C1 segment of cervical spinal cord (tissue), 14 donors: Measurements from ENCODE around the gene RSBN1L.

Experiments used
- DNase-seq, 14 donors: peaks; one replicate each; lab custom pipeline; 2025; lab: John Stamatoyannopoulos, UW

The RSBN1L gene

DNA sequence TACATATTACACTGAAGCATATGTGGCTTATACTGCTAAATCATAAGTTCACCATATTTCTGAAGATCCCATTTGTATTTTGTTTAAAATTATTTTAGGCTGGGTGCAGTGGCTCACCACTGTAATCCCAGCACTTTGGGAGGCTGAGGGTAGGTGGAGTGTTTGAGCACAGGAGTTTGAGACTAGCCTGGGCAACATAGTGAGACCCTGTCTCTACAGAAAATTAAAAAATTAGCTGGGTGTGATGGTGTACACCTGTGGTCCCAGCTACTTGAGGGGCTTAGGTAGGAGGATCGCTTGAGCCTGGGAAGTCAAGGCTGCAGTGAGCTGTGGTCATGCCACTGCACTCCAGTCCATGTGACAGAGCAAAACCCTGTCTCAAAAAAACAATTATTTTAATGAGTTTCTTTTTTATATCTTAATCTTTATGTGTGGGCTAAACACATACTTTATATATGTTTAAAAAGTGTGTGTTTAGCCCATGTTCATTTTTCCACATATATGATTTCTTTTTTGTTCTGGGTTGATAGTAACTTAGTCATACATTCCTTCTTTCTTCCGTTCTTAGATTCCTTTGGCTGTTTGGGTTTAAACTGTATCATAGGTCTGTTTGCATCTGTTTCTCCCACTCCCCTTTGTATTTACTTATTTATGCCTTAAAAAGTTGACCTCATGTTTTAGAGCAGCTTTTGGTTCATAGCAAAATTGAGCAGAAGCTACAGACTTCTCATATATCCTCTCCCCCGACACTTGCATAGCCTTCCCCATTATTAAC is 33.5 kb downstream of the RSBN1L start:
- peak in 1 of 14 donors; percentile 13 for DNase-seq

DNA sequence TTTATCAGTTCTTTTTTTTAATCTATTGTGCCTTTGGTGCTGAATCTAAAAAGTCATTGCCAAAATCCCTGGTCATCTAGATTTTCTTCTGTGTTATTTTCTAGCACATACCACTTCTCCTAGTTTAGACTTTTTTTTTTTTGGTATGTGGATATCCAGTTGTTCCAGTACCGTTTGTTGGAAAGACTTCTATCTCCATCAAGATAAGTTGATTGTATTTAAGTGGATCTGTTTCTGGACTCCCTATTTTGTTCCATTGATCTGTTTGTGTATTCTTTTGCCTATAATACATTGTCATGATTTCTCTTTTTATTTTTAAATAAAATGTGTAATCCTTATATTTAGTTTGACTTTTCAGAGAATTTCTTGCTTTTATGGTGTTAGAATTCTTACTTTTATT is 35.5 kb downstream of the RSBN1L start:
- no peak for DNase-seq

DNA sequence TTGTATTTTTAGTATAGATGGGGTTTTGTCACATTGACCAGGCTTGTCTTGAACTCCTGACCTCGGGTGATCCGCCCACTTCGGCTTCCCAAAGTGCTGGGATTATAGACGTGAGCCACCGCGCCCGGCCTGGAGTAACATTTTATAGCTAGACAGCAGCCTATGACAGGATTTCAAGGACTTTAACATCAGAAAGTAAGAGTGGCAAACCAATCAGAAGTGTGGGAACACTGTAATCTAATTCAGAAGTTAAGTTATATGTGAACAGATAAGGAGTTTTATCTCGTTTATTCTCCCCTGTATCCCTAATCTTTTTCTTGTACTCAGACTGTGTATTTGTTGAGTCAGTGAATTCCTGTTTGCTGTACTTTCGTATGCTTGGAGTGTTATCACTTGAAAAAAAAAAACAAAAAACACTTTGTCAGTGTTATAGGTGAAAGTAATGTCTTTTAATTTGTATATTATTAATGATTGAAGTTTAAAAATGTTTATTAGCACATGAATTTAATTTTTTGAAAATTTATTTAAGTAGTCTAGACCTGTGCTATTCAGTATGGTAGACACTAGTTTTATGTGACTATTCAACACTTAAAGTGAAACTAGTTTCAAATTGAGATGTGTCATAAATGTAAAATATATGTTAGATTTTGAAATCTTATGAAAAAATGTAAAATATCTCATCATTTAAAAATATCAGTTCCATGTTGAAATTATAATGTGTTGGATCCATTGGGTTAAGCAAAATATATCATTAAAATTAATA is 38.6 kb downstream of the RSBN1L start:
- DNase-seq = no peak

DNA sequence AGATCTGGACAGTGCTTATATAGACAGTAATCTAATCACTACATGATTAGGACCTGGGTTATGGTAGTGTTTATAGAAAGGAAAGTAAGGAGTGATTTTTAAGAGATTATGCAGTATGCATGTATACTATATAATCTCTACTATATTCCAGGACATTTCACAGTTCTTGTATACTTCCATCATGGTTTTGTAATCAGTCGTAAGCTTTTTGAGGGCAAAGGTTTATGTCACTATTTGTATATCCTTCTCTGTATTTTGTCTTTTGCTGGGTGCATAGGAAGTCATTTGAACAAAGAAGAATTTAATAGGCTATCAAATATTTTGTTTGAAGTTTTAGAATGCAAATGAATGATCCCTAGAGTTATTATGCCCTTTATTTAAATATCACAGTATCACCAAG is 39.2 kb downstream of the RSBN1L start:
- no peak for DNase-seq

DNA sequence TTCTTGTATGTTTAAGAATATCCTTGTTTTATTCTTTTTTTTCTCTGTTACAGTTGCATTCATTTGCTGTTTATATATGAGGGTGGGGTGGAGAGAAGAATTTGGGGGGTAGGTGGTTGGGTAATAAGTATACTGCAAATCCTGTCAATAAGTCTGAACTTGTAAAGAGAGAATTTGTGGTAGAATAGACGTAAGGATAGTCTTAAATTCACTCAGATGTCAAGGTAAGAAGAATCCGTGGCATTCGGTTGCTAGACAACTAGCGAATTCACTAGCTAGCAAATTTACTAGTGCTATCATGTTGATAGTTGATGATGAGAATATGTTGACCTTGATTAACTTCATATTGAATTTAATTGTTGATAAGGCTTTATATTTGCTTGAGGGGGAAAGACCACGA is 40.7 kb downstream of the RSBN1L start:
- DNase-seq = no peak

DNA sequence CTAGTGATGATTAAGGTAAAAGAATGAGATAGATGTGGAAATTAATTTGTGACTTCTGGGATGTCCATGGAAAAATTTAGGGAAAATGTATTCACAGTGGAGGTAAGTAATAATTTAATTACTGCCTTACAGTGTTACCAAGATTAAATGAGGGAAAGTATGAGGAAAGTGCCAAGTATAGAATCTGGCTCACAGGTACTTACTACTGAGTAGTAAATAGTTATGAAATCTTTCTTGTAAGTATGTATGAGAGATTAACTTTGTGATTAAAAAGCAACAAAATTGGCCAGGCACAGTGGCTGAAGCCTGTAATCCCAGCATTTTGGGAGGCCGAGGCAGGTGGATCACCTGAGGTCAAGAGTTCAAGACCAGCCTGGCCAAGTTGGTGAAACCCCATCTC is 42.1 kb downstream of the RSBN1L start:
- DNase-seq = no peak

DNA sequence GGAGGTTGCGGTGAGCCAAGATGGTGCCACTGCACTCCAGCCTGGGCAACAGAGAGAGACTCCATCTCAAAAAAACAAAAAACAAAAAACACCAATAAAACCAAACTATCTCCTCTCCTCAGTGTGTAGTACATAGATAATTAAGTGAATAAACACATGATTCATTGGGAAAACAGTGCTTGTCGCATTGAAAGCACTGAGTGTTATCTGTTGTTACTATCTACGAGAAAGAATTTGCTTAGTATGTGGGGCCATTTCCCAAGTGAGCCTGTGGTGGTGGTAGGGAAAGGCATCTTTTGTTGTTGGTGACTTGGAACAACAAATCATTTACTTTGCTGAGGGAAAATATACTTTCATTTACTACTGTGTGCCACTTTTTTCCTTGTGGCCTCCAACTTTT is 42.6 kb downstream of the RSBN1L start:
- no peak for DNase-seq

DNA sequence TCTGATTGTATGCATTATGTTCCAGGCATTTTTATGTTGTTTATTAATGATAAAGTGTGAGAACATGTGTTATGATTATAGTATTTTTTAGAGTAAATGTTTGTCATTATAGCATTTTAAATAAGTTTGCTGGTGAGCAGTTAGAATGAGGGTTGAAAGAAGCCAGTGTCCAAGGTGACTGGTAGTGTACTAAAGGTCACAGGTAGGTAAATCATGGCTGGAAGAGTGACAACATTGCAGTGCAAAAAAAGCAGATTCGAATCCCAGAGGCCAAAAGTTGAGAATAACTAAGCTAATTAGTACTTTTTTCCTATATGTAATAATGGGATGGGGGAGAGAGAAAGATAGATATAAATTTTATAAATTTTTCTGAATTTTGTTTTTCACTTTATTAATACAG is 44.0 kb downstream of the RSBN1L start:
- DNase-seq = no peak

DNA sequence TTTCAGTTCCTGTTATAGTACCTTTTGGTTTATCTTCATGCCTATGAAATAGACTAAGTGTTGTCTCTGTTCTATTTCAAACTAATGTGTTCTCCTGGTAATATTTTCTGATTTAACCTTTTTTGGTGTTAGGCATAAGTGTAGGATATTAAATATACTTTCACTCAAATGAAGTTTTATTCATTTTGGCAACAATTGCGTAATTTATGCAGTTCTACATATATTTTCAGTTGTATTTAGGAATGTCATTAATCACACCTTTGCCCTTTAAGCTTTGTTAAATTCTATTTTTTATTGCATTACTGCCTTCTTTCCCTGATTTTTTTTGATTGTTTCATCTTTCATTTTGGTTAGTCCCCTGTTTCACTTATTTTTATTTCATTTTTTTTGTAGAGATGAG is 47.3 kb downstream of the RSBN1L start:
- DNase-seq = no peak

DNA sequence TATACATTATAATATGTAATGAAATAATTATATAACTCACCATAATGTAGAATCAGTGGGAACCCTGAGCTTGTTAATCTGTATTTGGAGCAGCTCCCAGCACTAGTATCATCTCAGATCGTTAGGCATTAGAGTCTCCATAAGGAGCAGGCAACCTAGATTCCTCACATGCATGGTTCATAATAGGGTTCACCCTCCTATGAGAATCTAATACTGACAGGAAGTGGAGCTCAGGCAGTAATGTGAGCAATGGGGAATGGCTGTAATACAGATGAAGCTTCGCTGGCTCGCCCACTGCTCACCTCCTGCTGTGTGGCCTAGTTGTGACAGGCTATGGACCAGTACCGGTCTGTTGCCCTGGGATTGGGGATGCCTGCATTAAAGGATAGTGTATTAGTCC is 49.5 kb downstream of the RSBN1L start:
- peak in 1 of 14 donors; percentile 41 for DNase-seq

DNA sequence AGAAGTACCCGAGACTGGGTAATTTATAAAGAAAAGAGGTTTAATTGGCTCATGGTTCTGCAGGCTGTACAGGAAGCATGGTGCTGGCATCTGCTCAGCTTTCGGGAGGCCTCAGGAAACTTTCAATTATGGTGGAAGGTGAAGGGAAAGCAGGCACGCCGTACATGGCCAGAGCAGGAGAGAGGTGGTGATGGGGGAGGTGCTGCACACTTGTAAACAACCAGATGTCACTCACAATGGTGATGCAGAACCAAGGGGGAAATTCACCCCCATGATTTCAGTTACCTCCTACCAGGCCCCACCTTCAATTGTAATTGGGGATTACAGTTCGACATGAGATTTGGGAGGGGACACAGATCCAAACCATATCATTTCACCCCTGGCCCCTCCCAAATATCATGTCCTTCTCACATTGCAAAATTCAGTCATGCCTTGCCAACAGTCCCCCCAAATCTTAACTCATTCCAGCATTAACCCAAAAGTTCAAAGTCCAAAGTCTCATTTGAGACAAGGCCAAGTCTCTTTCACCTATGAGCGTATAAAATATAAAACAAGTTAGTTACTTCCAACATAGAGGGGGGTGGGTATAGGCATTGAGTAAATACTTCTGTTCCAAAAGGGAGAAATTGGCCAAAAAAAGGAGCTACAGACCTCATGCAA is 50.0 kb downstream of the RSBN1L start:
- DNase-seq = no peak

DNA sequence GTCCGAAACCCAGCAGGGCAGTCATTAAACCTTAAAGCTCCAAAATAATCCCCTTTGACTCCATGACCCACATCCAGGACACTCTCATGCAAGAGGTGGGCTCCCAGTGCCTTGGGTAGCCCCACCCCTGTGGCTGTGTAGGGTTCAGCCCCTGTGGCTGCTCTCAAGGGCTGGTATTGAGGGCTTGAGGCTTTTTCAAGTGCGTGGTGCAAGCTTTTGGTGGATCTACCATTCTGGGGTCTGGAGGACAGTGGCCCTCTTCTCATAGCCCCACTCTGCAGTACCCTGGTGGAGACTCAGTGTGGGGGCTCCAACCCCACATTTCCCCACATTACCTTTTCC is 50.5 kb downstream of the RSBN1L start:
- no peak for DNase-seq

DNA sequence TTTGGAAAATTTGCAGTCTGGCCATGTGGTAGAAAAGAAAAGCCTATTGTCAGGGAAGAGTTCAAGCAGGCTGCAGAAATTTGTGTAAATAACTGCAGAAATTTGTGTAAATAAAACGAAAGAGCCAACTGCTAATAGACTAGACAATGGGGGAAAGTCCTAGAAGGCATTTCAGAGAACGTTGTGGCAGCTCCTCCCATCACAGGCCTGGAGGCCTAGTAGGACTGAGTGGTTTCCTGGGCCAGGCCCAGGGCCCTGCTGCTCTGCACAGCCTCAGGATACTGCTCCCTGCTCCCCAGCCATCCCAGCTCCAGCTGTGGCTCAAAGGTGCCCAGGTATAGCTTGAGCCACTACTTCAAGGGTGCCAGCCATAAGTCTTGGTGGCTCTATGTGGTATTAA is 50.9 kb downstream of the RSBN1L start:
- no peak for DNase-seq

DNA sequence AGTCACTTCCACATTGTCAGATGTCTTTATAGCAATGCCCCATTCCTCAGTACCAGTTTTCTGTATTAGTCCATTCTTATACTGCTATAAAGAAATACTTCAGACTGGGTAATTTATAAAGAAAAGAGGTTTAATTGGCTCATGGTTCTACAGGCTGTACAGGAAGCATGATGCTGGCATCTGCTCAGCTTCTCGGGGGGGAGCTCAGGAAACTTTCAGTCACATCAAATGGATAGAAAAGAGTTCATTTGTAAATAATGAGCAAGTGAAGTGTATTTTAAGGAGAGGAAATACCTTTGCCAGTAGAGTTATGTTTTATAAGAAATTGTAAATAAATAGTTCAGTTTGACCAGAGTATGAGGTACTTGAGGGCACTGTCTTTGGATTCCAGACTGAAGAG is 51.5 kb downstream of the RSBN1L start:
- DNase-seq = no peak

DNA sequence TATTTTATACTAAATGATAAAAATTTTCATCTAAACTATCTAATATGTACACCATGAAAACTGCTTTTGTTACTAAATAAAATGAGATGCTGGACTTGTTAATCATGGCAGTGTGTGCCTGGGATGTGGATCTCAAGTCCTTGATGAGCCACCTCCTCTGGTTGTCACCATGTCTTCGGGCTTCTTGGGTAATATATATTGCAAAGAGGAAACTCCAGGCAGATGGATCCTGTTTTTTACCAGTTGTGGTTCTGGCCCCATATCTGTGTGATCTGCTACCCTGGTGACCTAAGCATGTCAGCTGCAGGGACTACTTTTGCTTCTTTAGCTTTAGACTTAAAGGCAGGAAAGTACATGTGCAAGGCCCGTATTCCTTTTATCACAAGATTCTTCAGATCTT is 55.8 kb downstream of the RSBN1L start:
- no peak for DNase-seq

DNA sequence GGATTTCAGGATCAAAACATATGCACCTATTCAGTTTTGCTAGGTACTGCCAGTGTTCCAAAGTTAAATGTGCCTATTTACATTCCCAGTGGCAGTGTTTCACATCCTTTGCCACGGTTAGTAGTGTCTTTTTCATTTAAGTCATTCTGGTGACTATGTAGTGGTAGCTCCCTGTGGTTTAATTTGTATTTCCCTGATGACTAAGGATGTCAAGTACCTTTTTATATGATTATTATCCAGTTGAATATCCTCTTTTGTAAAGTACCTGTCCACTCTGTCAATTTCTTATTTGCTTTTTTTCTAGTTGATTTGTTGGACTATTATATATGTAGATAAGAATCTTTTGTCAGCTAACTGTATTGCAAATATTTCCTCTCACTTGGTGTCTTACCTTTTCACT is 56.9 kb downstream of the RSBN1L start:
- no peak for DNase-seq

DNA sequence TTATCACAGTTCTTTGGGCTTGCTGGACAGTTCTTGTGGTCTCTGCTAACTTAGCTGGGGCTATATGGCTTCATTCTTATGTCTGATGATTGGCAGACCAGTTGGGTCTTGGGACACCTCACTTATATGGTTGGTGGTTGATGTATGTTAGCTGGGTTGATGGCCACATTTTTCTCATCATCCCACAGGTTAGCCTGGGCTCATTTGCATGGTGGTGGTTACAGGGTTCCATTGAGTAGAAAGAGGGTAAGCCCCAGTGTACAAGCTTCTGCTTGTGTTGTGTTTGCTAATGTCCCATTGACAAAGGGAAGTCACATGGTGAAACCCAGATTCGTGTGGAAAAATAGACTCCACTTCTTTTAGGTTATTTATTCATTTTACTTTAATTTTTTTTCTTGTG is 61.3 kb downstream of the RSBN1L start:
- DNase-seq = no peak

DNA sequence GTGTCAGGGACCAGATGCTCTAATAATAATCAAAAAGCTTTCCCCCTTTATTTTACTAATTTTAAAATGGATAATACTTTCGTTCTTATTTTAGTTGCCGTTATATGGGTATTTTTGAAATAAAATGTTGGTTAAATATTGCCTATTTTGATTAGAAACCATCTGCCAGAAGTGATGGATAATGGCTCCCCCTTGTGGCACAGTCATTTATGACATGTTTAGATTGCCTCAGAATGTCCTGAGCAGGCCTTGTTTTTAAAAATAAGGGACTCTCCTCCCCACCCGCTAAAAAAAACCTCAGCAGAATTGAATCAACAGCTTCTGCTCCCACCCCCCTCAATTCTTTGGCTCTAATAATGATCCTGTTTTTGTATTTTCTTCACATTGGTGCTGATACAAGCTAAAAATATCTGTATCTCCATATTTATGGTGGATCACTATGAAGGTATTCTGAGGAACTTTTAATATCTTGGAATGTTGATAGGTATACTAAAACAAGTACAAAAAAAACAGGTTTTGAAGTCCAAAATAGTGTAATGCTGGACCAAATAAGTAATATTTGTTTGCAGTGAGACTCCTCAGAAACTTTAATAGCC is 63.1 kb downstream of the RSBN1L start:
- peak in 9 of 14 donors; percentile 4 to 67 (median 30) for DNase-seq

DNA sequence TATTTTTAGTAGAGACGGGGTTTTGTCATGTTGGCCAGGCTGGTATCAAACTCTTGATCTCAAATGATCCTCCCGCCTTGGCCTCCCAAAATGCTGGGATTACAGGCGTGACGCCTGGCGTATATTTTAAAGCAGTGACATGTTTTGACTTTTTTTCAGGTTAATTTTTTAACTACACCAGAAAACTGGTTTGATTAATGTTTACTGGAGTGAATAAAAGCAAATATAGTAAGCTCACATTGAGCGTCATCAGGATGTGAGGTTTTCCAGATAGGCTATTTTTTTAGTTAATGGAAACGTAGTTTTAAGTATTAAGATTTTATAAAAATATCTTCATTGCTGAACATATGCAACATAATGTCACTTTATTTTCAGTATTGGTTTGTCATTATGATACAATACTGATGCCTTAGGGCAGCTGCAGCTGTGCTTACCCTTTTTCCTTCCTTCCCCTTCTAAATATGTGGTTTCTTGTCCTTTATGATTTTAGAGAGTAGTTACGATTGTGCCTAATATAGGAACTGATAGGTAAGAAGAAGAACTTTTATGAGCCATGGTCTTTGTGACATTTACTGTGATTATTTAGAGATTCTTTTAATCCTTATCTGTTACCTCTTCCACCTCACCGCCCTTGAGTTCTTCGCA is 64.7 kb downstream of the RSBN1L start:
- DNase-seq = no peak

DNA sequence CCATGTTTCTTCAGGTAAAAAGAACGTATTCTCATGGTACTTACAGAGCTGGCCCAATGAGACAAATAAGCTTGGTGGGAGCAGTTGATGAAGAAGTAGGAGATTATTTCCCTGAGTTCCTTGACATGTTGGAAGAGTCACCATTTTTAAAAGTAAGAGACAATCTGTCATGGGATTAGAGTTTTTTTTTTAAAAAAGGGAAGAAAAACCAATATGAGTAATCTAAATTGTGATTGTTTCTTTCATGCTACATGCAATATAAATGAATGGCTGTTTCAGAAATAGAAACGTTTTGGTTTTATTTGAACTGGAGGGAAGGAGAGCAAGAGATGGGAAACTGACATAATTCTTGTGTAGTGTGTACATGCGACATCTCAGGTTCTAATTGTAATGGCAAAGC is 69.2 kb downstream of the RSBN1L start:
- no peak for DNase-seq

DNA sequence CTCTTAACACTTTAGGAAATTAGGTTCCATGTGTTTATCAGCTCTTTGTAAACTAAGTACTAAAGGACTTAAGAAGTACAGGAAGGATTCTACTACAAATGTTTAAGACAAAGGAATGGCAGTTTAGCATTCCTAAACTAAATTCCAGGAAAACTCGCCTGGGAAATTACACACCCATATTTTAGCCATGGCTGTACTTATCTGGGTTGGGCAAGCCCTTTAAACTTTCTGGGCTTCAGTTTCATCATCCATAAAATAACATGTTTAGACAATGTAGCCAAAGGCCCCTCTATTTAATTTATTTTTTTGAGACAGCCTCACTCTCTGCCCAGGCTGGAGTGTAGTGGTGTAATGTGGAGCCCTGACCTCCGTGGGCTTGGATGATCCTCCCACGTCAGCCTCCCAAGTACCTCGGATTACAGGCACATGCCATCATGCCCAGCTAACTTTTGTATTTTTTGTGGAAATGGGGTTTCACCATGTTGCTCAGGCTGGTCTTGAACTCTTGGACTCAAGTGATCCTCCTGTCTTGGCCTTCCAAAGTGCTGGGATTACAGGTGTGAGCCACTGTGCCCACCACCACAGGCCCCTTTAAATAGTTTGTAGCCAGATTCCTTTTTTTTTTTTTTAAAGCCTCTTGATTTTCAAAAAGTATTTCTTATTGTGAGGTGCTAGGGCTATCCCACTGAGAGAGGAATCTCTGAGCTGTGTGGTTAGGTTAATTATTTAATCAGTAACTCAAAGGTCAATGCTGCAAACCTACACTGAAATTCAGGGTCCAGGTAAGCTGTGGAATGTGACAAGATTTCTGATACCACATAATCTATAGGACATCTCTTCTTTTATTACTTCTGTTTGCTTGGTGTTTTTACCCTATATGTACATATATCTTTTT is 69.9 kb downstream of the RSBN1L start:
- DNase-seq = no peak
